K562 (cell line): ENCODE measurements around the gene TRIM37. TPM values are rescaled to one million over a fixed set of nuclear protein-coding genes. Genes with fewer than 3 reads are reported as not detected.

Experiments
- CTCF ChIP-seq, 3 experiments: IDR thresholded peaks in 2 of 3; conservative IDR thresholded peaks in 1 of 3; 2 replicates each; pipeline ENCODE4 v1.5.1; 2011 to 2012; ENCODE audit warnings: low read length in 3 of 3, mild to moderate bottlenecking in 3 of 3, control low read depth in 2 of 3, improper control_type of control experiment in 1 of 3, inconsistent platforms in 1 of 3, low read depth in 1 of 3, mixed read lengths in 1 of 3, moderate library complexity in 1 of 3; ENCODE audit not compliant: insufficient read depth in 2 of 3
- CUX1 ChIP-seq: fragments of 200-800 bp; sonication (Bioruptor generic); IDR thresholded peaks from 2 replicates; pipeline ENCODE4 v1.6.1; 2016; ENCODE audit warnings: missing genetic modification characterization, missing compliant biosample characterization
- HDAC8 ChIP-seq: fragments of 450-650 bp; IDR thresholded peaks from 2 replicates; pipeline ENCODE4 v1.6.1; 2016; ENCODE audit warnings: mild to moderate bottlenecking, missing genetic modification characterization, moderate library complexity, missing compliant biosample characterization
- HMG20A ChIP-seq: fragments of 450-650 bp; formaldehyde crosslinking; conservative IDR thresholded peaks from 2 replicates; pipeline ENCODE4 v1.4.0; 2020; ENCODE audit warnings: mild to moderate bottlenecking, mixed read lengths
- IRF1 ChIP-seq: sonication (generic); formaldehyde crosslinking; IDR thresholded peaks from 2 replicates; pipeline ENCODE4 v1.8.0; 2022; ENCODE audit warnings: missing genetic modification reagents, mild to moderate bottlenecking, borderline replicate concordance
- ZBTB40 ChIP-seq, 2 experiments: fragments of 450-650 bp in 1 of 2; sonication (generic) in 1 of 2; formaldehyde crosslinking in 1 of 2; IDR thresholded peaks; 2 replicates each; pipeline versions ENCODE4 v1.7.1 to v1.9.0; 2016 to 2022; ENCODE audit warnings: inconsistent platforms in 1 of 2, mild to moderate bottlenecking in 1 of 2, missing genetic modification reagents in 1 of 2
- polyA plus RNA-seq, 8 experiments: library from polyadenylated mRNA; depleted of rRNA in 4 of 8; stranded (reverse) in 5 of 8; unstranded in 3 of 8; fragments of >200 nt; fragmentation: Nextera tagmentation in 2 of 8; fragmentation: Illumina TruSeq in 1 of 8; extraction: Ambion mirVana in 2 of 8; extraction: Trizol in 1 of 8; gene quantifications; 2 replicates each; pipeline versions ENCODE4 v1.2.1 to v1.2.3, GENCODE V29; 2011 to 2014; ENCODE audit warnings: inconsistent platforms in 1 of 8, missing spikeins in 1 of 8
- total RNA-seq, 7 experiments: library from RNA; depleted of rRNA in 6 of 7; stranded (reverse); fragments of >200 nt in 6 of 7; fragmentation: Illumina TruSeq in 2 of 7; extraction: Trizol in 2 of 7; gene quantifications; 2 replicates each; pipeline versions ENCODE4 v1.2.1 to v1.2.3, GENCODE V29; 2011 to 2021; ENCODE audit warnings: low replicate concordance in 1 of 7

TRIM37 gene
- total and polyA plus RNA-seq, 9 of the 15 experiments (the other 6 are each of a cell fraction or from before 2014, with no cell fraction given): 4.5 to 31.4 (median 23.8) TPM

- no peak; the same call in none of the 2 replicates for TF ChIP-seq ZBTB40 (IDR thresholded peaks at IDR 0.05)
- TF ChIP-seq ZBTB40 (CRISPR knock-in tag; IDR thresholded peaks at IDR 0.05): no peak
- no peak for TF ChIP-seq HMG20A (CRISPR knock-in tag)
- no peak for TF ChIP-seq IRF1 (CRISPR knock-in tag)
- no peak for TF ChIP-seq HDAC8 (tag)
- TF ChIP-seq CUX1 (CRISPR knock-in tag): no peak
- TF ChIP-seq CTCF (IDR thresholded peaks at IDR 0.05 in 2 of 3, conservative IDR thresholded peaks at IDR 0.05 in 1 of 3; ENCODE audit: insufficient read depth in 2 of 3, low read depth in 1 of 3, low read length in 3 of 3): no peak
Observed at GRCh38 chr17:59155439-59156177, 48.9 kb upstream of the TRIM37 start, which contains the start of gene PRR11 (continued).
